KOPT-K1 (cell line): ENCODE data around the gene CPZ.

Source experiments
- H3K27ac ChIP-seq: fragments of 200-600 bp; sonication (generic); 2 replicates; pipeline ENCODE4 v1.5.1; 2016; ENCODE audit warnings: antibody characterized with exemption, mild to moderate bottlenecking, low read depth, low read length; ENCODE audit not compliant: poor library complexity, severe bottlenecking
- H3K36me3 ChIP-seq: fragments of 200-600 bp; sonication (generic); 2 replicates; pipeline ENCODE4 v1.5.1; 2017; ENCODE audit warnings: antibody characterized with exemption, mild to moderate bottlenecking, low read length, moderate library complexity; ENCODE audit not compliant: insufficient read depth
- H3K9me3 ChIP-seq: fragments of 200-600 bp; sonication (generic); 2 replicates; pipeline ENCODE4 v1.5.1; 2017; ENCODE audit warnings: antibody characterized with exemption, low read length, mild to moderate bottlenecking; ENCODE audit not compliant: insufficient read depth, poor library complexity, severe bottlenecking

Gene CPZ

GRCh38 chr4:8552581-8553205, 39.9 kb upstream of the CPZ start:
- H3K36me3 ChIP-seq, result no peaks in the 10 kb centered on the region
- H3K9me3 ChIP-seq, result no peaks in the 10 kb centered on the region
- H3K27ac ChIP-seq, result no peak overlapping the region

- Histone ChIP-seq H3K9me3 (no peaks in the 10 kb centered on the region), H3K27ac (no peak overlapping the region), H3K36me3 (no peaks in the 10 kb centered on the region)
Observed at GRCh38 chr4:8553216-8553615, 39.3 kb upstream of the CPZ start.

DNA sequence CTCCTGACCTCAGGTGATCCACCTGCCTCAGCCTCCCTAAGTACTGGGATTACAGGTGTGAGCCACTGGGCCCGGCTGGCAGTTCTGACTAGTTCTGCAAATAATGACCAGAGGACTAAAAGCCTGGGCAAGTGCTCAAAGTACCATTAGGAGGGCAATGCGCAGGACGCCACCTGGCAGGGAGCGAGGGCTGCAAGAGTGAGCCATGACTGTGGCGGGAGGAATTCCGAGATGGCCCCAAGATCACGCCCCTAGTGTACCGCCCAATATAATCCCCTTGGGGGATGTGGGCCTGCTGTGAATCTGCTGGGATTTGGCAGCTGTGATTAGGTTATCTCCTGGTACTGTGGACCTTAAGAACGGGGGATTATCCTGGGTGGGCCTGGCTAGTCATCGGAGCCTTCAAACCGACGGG, 38.6 kb upstream of the CPZ start:
- no peak overlapping the region for H3K27ac ChIP-seq

DNA sequence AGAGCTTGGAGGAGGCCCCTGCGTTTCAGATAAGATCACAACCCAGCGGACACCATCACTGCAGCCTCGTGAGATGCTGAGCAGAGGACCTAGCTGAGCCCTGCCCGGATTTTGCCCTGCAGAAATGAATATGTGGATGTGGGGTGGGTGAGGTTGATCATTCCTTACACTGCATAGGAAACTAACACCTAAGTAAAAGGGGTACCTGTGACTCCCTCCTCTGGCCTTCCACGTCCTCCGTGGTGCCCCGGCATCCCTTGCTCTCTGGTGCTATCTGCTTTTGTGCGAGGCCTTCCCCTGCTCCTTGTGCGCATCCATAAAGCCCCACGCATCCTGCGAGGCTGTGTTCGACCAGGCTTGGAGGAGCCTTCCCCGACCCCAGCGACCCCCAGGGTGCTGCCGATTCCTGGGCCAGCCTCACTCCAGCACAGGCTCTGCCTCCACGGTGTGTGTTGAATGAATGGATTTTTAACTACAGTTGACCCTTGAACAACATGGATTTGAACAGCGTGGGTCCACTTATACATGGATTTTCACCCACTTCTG, 37.9 kb upstream of the CPZ start:
- H3K9me3 ChIP-seq, result no peaks in the 10 kb centered on the region
- no peak overlapping the region for H3K27ac ChIP-seq
- no peaks in the 10 kb centered on the region for H3K36me3 ChIP-seq

More for the DNA sequence above, 38.6 kb upstream of the CPZ start:
- H3K36me3 ChIP-seq, result no peaks in the 10 kb centered on the region
- no peaks in the 10 kb centered on the region for H3K9me3 ChIP-seq

DNA sequence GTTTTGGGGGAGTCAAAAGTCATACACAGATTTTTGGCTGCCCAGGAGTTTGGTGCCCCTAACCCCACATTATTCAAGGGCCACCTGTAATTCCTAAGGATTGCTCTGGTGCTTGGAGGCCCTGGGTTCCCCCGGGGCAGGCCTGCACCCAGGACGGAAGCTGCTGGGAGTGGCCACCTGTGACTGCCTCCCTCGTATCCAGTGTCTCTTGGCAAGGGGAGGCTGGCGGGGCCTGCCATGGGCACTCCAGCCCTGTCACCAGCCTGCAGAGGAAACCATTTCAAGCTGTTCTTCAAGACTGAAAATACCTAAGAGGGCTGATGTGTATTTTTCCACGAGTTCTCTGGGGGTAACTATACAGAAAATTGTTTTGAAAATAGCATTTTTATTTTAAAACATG, 36.8 kb upstream of the CPZ start:
- no peaks in the 10 kb centered on the region for H3K9me3 ChIP-seq
- H3K27ac ChIP-seq, result no peak overlapping the region

DNA sequence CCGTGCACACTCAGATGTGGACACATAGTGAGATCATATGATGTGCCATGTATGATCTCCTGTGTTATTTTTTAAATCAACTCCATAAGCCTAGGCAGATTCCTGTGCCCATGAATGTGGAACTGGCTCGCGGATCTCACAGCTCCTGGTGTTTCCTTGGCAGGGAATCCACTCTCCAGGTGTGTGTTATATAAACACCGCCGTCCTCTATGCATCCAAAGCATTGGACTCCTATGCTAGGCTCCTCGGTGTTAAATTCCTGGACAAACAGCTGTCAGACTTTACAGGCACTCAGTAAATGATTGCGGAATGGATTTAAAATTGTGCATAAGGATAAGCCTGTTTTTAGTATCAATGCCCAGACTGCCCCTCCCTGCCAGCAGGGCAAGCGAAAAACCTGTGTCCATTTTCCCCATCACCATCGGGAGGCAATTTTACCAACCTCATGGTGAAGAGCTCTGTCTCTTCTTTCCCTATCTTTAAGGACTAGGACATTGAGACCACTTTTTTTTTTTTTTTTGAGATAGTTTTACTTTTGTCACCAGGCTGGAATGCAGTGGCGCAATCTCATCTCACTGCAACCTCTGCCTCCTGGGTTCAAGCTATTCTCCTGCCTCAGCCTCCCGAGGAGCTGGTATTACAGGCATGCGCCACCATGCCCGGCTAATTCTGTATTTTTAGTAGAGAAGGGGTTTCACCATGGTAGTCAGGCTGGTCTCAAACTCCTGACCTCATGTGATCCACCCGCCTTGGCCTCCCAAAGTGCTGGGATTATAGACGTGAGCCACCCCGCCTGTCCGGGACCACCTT, 36.0 kb upstream of the CPZ start:
- Histone ChIP-seq H3K9me3 (no peaks in the 10 kb centered on the region), H3K27ac (no peak overlapping the region), H3K36me3 (no peaks in the 10 kb centered on the region)

More for the DNA sequence above, 36.8 kb upstream of the CPZ start:
- no peaks in the 10 kb centered on the region for H3K36me3 ChIP-seq

- no peak overlapping the region for H3K27ac ChIP-seq
- no peaks in the 10 kb centered on the region for H3K9me3 ChIP-seq
- H3K36me3 ChIP-seq, result no peaks in the 10 kb centered on the region
Observed at GRCh38 chr4:8557151-8558076, 35.2 kb upstream of the CPZ start.

- no peak overlapping the region for H3K27ac ChIP-seq
- no peaks in the 10 kb centered on the region for H3K9me3 ChIP-seq
- no peaks in the 10 kb centered on the region for H3K36me3 ChIP-seq
Observed at GRCh38 chr4:8558080-8558960, 34.2 kb upstream of the CPZ start.

DNA sequence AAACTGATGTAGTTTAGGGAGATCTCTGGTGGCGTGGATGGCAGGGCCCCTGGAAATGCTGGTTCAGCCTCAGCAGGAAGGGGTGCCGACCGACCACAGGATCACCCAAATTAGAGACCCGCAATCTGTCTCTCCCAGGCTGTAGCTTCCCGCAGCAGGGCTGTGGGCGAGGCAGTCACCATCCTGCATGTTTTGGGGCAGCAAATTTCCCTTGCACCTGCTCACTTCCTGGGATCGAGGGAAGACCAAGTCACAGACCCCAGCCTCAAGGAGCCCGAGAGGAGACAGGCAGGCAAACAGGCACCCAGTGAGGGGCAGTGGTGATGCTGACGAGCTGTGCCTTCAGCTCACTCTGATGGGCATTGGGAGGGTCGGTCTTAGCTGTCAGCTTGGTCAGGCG, 33.6 kb upstream of the CPZ start:
- no peaks in the 10 kb centered on the region for H3K9me3 ChIP-seq
- no peaks in the 10 kb centered on the region for H3K36me3 ChIP-seq
- no peak overlapping the region for H3K27ac ChIP-seq

- H3K27ac ChIP-seq, result no peak overlapping the region
Observed at GRCh38 chr4:8559524-8560264, 32.9 kb upstream of the CPZ start.

GRCh38 chr4:8560265-8561047, 32.1 kb upstream of the CPZ start:
- no peaks in the 10 kb centered on the region for H3K9me3 ChIP-seq
- H3K36me3 ChIP-seq, result no peaks in the 10 kb centered on the region
- no peak overlapping the region for H3K27ac ChIP-seq

More at GRCh38 chr4:8559524-8560264, 32.9 kb upstream of the CPZ start:
- Histone ChIP-seq H3K9me3 (no peaks in the 10 kb centered on the region), H3K36me3 (no peaks in the 10 kb centered on the region)

DNA sequence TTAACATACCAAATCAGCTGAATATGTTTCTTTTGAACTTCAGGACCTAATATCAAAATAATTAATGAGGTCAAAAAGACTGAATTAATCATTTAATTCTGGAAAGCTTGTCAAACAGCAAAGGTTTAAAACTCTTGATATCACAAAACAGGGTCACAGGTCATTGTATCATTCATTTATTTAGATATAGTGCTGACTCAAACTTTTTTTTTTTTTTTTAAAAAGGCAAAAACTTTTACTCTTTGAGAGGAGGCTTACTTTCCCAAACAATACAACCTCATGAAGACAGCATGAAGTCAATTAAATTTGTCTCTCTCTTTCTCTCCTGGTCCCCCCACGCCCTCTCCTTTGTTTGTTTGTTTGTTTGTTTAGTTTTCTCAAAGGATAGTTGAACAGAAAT, 28.0 kb upstream of the CPZ start:
- H3K9me3 ChIP-seq, result no peaks in the 10 kb centered on the region
- no peak overlapping the region for H3K27ac ChIP-seq
- H3K36me3 ChIP-seq, result no peaks in the 10 kb centered on the region

- Histone ChIP-seq H3K36me3 (no peaks in the 10 kb centered on the region), H3K27ac (no peak overlapping the region), H3K9me3 (no peaks in the 10 kb centered on the region)
Observed at GRCh38 chr4:8568068-8568668, 24.4 kb upstream of the CPZ start.
